GM19463 (cell line): ENCODE results near the gene TNS3.
A peak's percentile ranks its signal among the peaks of the same experiment; 100 is the strongest.

Experiments
- ATAC-seq: cut with Tn5 transposase; IDR thresholded peaks from one replicate; pipeline ENCODE4 v1.9.1; 2021; ENCODE audit warnings: mild to moderate bottlenecking, moderate library complexity; ENCODE audit not compliant: unreplicated experiment

Gene TNS3

GRCh38 chr7:47298636-47299035, 283.3 kb downstream of the TNS3 start:
- no peak for ATAC-seq

GRCh38 chr7:47297120-47297519, 284.8 kb downstream of the TNS3 start:
- no peak for ATAC-seq

DNA sequence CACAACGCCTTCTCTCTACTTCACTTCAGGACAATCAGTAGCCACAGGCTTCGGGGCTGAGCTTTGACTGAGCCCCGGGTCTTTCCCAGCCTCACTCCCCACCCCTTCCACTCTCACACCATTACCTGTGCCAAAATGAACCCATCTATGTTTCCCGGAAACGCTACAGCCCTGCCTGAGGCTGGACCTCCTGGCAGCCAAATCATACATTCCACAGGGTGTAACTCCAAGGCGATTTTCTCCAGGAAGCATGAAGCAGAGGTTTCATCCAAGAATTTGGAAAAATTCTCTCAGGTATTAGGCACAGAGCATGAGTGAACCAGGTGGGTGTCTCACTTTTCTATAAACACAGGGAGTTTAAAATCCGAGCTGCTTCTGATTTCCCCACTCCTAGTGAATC, 286.3 kb downstream of the TNS3 start:
- no peak for ATAC-seq

- ATAC-seq = no peak
Observed at GRCh38 chr7:47294556-47295222, 287.2 kb downstream of the TNS3 start.

DNA sequence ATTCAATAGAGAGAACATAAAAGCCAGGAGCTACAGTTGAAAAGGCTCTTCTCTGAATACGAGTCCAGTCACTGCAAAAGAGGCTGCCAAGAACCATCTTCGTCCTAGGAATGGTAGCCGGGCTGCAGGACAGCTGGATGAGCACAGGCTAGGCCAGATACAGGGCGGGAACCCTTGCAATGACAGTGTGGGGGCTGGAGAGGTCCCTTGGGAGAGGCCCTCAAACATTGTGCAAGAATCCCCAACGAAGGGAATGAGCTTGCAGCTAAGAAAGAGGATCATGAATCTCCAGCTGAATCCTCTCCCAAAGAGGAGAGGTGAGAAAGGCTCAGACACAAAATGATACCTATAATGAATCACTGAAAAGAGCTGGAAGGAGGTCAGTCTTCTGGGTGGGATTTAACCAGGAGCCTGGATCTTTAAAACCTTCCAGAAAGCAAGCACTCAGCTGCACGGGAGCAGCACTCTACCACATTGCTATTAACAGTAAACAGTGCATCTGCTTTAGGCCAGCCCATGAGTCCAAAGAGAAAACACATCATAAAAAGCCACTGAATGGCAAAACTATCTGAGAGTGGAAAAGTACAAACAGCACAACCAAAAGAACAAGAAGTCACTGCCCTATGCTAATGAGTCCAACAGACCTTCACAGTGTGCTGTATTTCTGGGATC, 287.9 kb downstream of the TNS3 start:
- no peak for ATAC-seq

DNA sequence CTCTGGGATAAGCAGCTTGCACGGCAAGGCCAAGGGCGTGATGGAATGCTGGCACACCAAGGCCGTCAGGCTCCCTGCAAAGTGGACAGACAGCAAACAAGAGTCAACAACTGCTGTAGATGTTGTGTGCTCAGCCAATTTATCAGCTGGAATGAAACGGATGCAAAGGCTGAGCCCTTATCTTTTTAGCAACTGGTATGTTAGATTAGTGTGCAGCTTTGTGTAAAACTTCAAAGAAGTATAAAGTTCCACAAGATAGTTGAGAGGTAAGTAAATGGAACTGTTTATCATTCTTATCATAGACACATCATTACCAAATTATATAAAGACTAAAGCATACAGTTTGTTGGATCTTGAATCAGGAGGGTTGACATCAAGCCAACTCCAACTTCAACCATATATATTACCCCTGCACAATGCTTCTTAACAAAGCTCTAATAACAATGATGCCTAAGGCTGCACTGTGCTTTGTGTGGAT, 289.0 kb downstream of the TNS3 start:
- no peak for ATAC-seq

DNA sequence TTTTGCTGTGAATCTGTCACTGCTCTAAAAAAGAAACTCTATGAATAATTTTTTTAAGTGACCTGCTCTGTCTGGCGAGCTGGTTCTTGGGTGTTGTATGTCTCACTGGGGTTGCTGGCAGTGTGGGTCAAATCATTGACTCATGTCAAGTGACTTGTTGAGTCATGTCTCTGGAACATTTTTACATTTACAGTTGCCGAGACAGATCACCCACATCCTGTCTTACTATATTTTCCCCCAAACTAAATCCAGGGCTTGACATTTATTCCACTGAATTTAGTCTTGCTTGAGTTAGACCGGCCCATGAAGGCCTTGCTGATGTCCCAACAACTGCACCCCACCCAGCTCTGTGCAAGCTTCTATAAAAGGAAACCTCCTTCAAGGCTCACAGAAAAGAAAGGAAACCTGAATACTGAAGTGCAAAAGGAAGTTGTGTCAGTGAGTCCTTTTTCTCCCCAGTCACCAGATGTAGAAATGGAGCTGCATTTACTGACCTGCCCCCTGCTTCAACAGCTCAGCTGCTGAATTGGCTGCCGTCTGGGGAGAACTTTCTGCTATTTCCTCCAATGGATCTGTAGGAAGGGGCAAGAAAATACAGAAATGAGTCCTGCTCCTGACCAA, 290.3 kb downstream of the TNS3 start:
- ATAC-seq = peak; percentile 96

DNA sequence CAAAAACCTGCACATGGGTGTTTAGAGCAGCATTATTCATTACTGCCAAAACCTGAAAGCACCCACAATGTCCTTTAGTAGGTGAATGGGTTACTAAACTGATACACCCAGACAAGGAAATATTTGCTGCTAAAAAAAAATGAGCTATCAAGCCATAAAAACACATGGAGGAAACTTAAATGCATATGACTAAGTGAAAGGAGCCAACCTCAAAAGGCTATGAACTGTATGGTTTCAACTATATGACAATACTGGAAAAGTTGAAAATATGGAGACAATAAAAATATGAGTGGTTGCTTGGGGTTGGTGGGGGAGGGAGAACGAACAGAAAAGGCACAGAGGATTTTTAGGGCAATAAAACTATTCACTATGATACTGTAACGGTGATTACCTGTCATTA, 291.0 kb downstream of the TNS3 start:
- no peak for ATAC-seq

- ATAC-seq = no peak
Observed at GRCh38 chr7:47290466-47290865, 291.4 kb downstream of the TNS3 start.

- ATAC-seq = no peak
Observed at GRCh38 chr7:47288060-47288459, 293.9 kb downstream of the TNS3 start.

DNA sequence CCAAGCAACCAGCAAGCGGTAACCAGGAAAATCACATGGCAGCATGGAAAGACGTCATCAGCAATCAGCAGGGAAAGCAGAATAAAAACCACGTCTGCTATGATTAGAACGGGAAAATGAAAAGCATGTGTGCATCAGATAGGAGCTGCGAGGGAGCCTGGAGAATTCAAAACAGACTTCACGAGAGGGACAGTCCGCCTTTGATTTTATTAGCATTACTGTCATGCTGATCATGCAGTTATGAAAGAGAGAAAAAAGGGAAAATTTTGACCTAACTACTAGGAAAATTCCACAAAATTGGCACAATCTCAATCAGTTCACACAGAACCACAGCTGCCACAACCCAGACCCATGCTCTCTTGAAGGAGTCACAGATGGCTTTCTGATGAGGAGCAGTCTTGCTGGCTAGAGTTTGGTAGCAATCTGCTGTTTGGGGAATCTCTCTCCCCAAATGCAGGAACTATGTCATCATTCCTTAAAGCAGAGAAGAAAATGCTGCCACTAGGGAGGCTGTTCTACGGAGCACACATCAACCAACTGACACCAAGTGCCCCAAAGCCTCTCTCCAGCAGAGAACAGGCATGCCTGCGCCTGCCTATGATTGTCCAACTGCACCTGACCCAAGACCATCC, 295.9 kb downstream of the TNS3 start:
- no peak for ATAC-seq

- ATAC-seq = no peak
Observed at GRCh38 chr7:47284691-47285635, 296.9 kb downstream of the TNS3 start.

GRCh38 chr7:47283497-47284131, 298.3 kb downstream of the TNS3 start:
- ATAC-seq = peak; percentile 87

- ATAC-seq = no peak
Observed at GRCh38 chr7:47282790-47283496, 299.0 kb downstream of the TNS3 start.

- no peak for ATAC-seq
Observed at GRCh38 chr7:47281966-47282643, 299.8 kb downstream of the TNS3 start.

DNA sequence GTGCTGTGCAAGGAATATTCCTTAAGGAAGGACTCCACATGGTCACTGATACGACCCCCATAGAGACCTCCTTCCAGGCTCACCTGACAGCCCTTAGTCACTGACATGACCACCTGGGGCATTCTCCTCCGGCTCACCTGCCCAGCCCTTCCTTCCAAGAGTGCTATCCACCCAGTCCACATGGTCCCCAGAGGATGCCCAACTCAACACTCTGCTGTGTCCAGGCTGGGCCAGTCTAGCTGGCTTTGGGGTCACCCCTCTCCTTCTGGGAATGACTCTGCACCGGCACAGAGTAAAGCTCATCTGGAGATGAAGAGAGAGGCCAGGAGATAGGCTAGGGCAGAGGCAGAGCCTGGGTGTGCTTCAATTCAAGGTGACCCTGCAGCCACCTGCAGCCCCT, 300.8 kb downstream of the TNS3 start:
- ATAC-seq = no peak

DNA sequence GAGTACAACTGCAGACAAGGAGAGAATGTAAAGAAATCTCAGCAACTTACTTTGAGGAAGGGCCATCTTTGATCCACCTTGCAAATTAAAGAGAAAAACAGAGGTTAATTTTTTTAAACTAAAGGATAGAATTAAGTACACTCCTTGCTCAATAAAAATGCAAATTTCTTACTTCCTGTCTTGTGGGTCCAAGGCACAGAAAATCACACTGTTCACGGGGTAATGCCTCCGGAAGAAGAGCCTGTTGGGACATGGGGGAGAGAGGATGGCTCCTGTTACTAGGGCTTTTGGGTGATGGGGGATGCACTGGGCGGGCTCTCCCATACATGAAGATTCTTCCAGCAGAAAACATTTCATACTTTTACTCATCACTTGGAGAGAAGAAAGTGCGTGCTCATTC, 301.8 kb downstream of the TNS3 start:
- ATAC-seq = no peak

GRCh38 chr7:47278043-47278442, 303.9 kb downstream of the TNS3 start:
- ATAC-seq = no peak

- ATAC-seq = no peak
Observed at GRCh38 chr7:47277321-47277781, 304.6 kb downstream of the TNS3 start.
